Measurements from ENCODE around the gene TMEM231. TPM values are rescaled to one million over a fixed set of nuclear protein-coding genes. Genes with fewer than 3 reads are reported as not detected.
A peak's percentile ranks its signal among the peaks of the same experiment; 100 is the strongest.
"Not testable (repeated sequence)": the region's sequence is repeated elsewhere in the genome, so short reads cannot be mapped to it uniquely, and the experiment has no call there.

The TMEM231 gene
- total RNA-seq (2012; rRNA removed): 12.9 and 14.2 TPM in 2 replicates

DNA sequence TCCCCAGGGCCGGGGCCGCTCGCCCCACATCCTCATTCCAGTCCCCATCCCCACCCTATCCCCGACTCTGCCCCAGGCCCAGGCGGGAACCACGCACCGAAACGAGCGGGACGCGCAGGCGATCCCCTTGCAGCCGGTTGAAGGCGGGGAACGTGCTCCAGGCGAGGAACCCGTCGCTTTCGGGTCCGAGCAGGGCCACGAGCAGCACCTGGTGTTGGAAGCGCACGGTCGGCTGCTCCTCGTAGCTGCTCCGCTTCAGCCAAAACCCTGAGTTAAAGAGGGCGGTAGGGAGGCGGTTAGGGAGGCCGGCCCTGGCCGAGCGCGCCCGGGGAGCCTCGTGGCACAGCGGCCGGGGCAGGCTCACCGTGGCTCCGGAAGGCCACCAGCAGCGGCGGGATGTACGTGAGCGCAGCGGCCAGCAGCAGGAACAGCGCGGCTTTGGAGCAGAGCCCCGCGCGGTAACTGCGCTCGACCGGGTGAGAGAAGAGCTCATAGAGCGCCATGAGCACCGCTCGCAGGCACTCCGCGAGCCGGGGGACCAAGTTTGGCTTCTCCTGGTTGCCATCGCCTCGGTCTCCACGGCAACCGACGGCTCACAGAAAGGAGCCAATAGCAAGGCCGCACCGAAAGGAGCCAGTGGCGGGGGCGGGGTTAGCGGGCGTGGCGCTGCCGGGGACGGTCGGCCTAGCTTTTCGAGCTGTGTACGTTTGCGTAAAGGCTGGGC, at the start of gene TMEM231:
TSS of gene TMEM231 (minus strand) at position 546 of the 724 bp plus-strand sequence. CDS start at position 503, 43 bp downstream.
- Histone ChIP-seq H3K27me3 (ENCODE audit: control insufficient read depth, insufficient read depth, low read length) (no peaks in the 10 kb centered on the region), H3K36me3 (ENCODE audit: insufficient read depth, low read length) (no peaks in the 10 kb centered on the region), H3K4me1 (ENCODE audit: control insufficient read depth, insufficient read depth, low read length) (peaks cover 19% of the 10 kb centered on the region), H3K9ac (ENCODE audit: low read depth, low read length) (peak within 1 kb of the TSS; percentile 79), H3K4me3 (ENCODE audit: low read length) (peak within 1 kb of the TSS; percentile 75), H3K9me3 (replicated peaks; ENCODE audit: low read length) (no peaks in the 10 kb centered on the region), H3K4me2 (ENCODE audit: low read length) (peak within 1 kb of the TSS; percentile 95)

- peaks cover 55% of the 10 kb centered on the region for H3K36me3 ChIP-seq (ENCODE audit: insufficient read depth, low read length)
- H3K4me3 ChIP-seq (ENCODE audit: low read length): no peak overlapping the region
- H3K4me1 ChIP-seq (ENCODE audit: control insufficient read depth, insufficient read depth, low read length): no peaks in the 10 kb centered on the region
- no peaks in the 10 kb centered on the region for H3K9me3 ChIP-seq (replicated peaks; ENCODE audit: low read length)
- H3K27me3 ChIP-seq (ENCODE audit: control insufficient read depth, insufficient read depth, low read length): no peaks in the 10 kb centered on the region
- no peak overlapping the region for H3K4me2 ChIP-seq (ENCODE audit: low read length)
- H3K9ac ChIP-seq (ENCODE audit: low read depth, low read length): no peak overlapping the region
These were observed 47.2 kb upstream of the TMEM231 start for GRCh38 chr16:75603241-75603640.

- Histone ChIP-seq H3K36me3 (ENCODE audit: insufficient read depth, low read length) (peaks cover 45% of the 10 kb centered on the region), H3K9ac (ENCODE audit: low read depth, low read length) (no peak overlapping the region), H3K27me3 (ENCODE audit: control insufficient read depth, insufficient read depth, low read length) (no peaks in the 10 kb centered on the region)
These were observed 43.6 kb upstream of the TMEM231 start for GRCh38 chr16:75599452-75600277.

GRCh38 chr16:75593825-75594820, 38.1 kb upstream of the TMEM231 start:
- no peaks in the 10 kb centered on the region for H3K27me3 ChIP-seq (ENCODE audit: control insufficient read depth, insufficient read depth, low read length)
- no peak overlapping the region for H3K4me3 ChIP-seq (ENCODE audit: low read length)
- no peaks in the 10 kb centered on the region for H3K9me3 ChIP-seq (replicated peaks; ENCODE audit: low read length)
- no peak overlapping the region for H3K9ac ChIP-seq (ENCODE audit: low read depth, low read length)
- H3K36me3 ChIP-seq (ENCODE audit: insufficient read depth, low read length): peaks cover 7% of the 10 kb centered on the region
- no peak overlapping the region for H3K4me2 ChIP-seq (ENCODE audit: low read length)
- peaks cover 23% of the 10 kb centered on the region for H3K4me1 ChIP-seq (ENCODE audit: control insufficient read depth, insufficient read depth, low read length)

More at GRCh38 chr16:75599452-75600277, 43.6 kb upstream of the TMEM231 start:
- no peaks in the 10 kb centered on the region for H3K9me3 ChIP-seq (replicated peaks; ENCODE audit: low read length)
- no peaks in the 10 kb centered on the region for H3K4me1 ChIP-seq (ENCODE audit: control insufficient read depth, insufficient read depth, low read length)
- H3K4me2 ChIP-seq (ENCODE audit: low read length): no peak overlapping the region
- no peak overlapping the region for H3K4me3 ChIP-seq (ENCODE audit: low read length)

GRCh38 chr16:75593308-75593707, 37.3 kb upstream of the TMEM231 start:
- peaks cover 23% of the 10 kb centered on the region for H3K4me1 ChIP-seq (ENCODE audit: control insufficient read depth, insufficient read depth, low read length)
- no peak overlapping the region for H3K9ac ChIP-seq (ENCODE audit: low read depth, low read length)
- no peak overlapping the region for H3K4me3 ChIP-seq (ENCODE audit: low read length)
- no peaks in the 10 kb centered on the region for H3K9me3 ChIP-seq (replicated peaks; ENCODE audit: low read length)
- H3K27me3 ChIP-seq (ENCODE audit: control insufficient read depth, insufficient read depth, low read length): no peaks in the 10 kb centered on the region
- H3K36me3 ChIP-seq (ENCODE audit: insufficient read depth, low read length): peaks cover 7% of the 10 kb centered on the region
- no peak overlapping the region for H3K4me2 ChIP-seq (ENCODE audit: low read length)

GRCh38 chr16:75591927-75592326, 35.9 kb upstream of the TMEM231 start:
- not testable (repeated sequence) for H3K27me3 ChIP-seq (ENCODE audit: control insufficient read depth, insufficient read depth, low read length); H3K9ac ChIP-seq (ENCODE audit: low read depth, low read length); H3K4me3 ChIP-seq (ENCODE audit: low read length); H3K9me3 ChIP-seq (replicated peaks; ENCODE audit: low read length); H3K36me3 ChIP-seq (ENCODE audit: insufficient read depth, low read length); H3K4me2 ChIP-seq (ENCODE audit: low read length)
- peaks cover 23% of the 10 kb centered on the region for H3K4me1 ChIP-seq (ENCODE audit: control insufficient read depth, insufficient read depth, low read length)

- peaks cover 23% of the 10 kb centered on the region for H3K4me1 ChIP-seq (ENCODE audit: control insufficient read depth, insufficient read depth, low read length)
- H3K4me2 ChIP-seq (ENCODE audit: low read length): peak overlapping the region; percentile 45
- no peaks in the 10 kb centered on the region for H3K27me3 ChIP-seq (ENCODE audit: control insufficient read depth, insufficient read depth, low read length)
- no peaks in the 10 kb centered on the region for H3K9me3 ChIP-seq (replicated peaks; ENCODE audit: low read length)
- no peaks in the 10 kb centered on the region for H3K36me3 ChIP-seq (ENCODE audit: insufficient read depth, low read length)
- peak overlapping the region; percentile 6 for H3K9ac ChIP-seq (ENCODE audit: low read depth, low read length)
- no peak overlapping the region for H3K4me3 ChIP-seq (ENCODE audit: low read length)
These were observed 35.1 kb upstream of the TMEM231 start for GRCh38 chr16:75590920-75591843.

DNA sequence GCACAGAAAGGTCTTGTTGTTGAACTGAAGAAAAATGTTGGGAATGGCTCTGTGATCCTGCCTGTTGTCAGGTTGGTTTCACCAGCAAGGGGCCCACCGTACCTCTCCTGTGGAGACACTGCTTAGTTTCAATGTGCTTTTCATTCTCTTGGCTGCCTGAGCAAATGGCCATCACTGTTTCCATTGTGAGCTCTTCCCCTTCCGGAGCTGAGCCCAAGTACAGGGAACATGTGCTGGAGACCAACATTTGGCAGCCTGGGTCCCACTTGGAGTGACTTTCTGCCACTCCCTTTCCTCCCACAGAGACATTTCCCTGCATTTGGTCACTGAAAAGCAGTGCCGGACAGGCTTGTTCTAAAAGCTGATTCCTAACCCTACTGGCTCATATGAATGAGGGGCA, 33.3 kb upstream of the TMEM231 start:
- Histone ChIP-seq H3K36me3 (ENCODE audit: insufficient read depth, low read length) (no peaks in the 10 kb centered on the region), H3K4me2 (ENCODE audit: low read length) (no peak overlapping the region), H3K27me3 (ENCODE audit: control insufficient read depth, insufficient read depth, low read length) (no peaks in the 10 kb centered on the region), H3K9me3 (replicated peaks; ENCODE audit: low read length) (no peaks in the 10 kb centered on the region), H3K4me1 (ENCODE audit: control insufficient read depth, insufficient read depth, low read length) (peaks cover 22% of the 10 kb centered on the region), H3K4me3 (ENCODE audit: low read length) (no peak overlapping the region), H3K9ac (ENCODE audit: low read depth, low read length) (no peak overlapping the region)

DNA sequence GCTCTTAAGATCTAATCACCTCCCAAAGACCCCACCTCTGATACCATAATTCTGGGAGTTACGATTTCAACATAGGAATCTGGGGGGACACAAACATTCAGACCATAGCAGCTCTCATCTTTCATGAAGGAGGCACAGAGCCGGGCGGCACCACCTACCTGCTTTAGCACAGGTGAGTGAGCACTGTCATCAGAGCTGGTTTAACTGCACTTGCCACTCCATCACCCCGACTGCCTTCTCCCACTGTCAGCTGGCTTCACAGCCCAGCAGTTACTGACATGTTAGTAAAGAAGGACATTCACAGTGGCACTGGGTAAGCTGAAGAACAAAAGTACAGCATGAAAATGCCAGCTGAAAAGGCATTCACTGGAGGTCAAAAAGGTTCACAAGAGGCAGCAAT, 32.7 kb upstream of the TMEM231 start:
- Histone ChIP-seq H3K4me1 (ENCODE audit: control insufficient read depth, insufficient read depth, low read length) (peaks cover 16% of the 10 kb centered on the region), H3K27me3 (ENCODE audit: control insufficient read depth, insufficient read depth, low read length) (no peaks in the 10 kb centered on the region), H3K9ac (ENCODE audit: low read depth, low read length) (no peak overlapping the region), H3K36me3 (ENCODE audit: insufficient read depth, low read length) (no peaks in the 10 kb centered on the region), H3K9me3 (replicated peaks; ENCODE audit: low read length) (no peaks in the 10 kb centered on the region), H3K4me3 (ENCODE audit: low read length) (no peak overlapping the region), H3K4me2 (ENCODE audit: low read length) (no peak overlapping the region)

DNA sequence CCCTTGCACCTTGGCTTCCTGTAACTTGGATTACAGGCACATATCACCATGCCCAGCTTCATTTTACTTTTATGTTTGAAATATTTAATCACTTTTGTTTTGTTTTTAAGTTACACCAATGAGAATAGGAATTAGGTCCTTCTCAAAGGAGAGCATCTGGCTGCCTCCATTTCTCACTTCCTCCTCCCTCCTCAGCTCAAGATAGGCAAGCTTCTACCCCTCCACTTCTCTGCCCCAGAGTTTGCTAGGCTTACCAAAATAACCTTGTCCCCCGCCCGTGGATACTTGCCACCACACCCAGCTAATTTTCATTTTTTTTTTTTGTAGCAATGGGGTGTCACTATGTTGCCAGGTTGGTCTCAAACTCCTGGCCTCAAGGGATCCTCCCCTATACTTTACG, 28.1 kb upstream of the TMEM231 start:
- Histone ChIP-seq H3K9me3 (replicated peaks; ENCODE audit: low read length) (no peaks in the 10 kb centered on the region), H3K4me3 (ENCODE audit: low read length) (no peak overlapping the region), H3K36me3 (ENCODE audit: insufficient read depth, low read length) (peaks cover 4% of the 10 kb centered on the region), H3K9ac (ENCODE audit: low read depth, low read length) (no peak overlapping the region), H3K4me2 (ENCODE audit: low read length) (no peak overlapping the region), H3K4me1 (ENCODE audit: control insufficient read depth, insufficient read depth, low read length) (no peaks in the 10 kb centered on the region), H3K27me3 (ENCODE audit: control insufficient read depth, insufficient read depth, low read length) (no peaks in the 10 kb centered on the region)

All from skeletal muscle satellite cell (primary cell).